Activated T-helper 1 cell treated with Interleukin-2 at 50 U/mL for 16 hours (primary cell): ENCODE results near the gene GTF2H2.
"Not testable (repeated sequence)": the region's sequence is repeated elsewhere in the genome, so short reads cannot be mapped to it uniquely, and the experiment has no call there.

Experiments used
- DNase-seq: peaks from one replicate; pipeline ENCODE4 v3.0.0-alpha.2; 2020; ENCODE audit warnings: low read depth

The GTF2H2 gene

GRCh38 chr5:71011194-71011792 is 56.2 kb downstream of the GTF2H2 start:
- no peak for DNase-seq

DNA sequence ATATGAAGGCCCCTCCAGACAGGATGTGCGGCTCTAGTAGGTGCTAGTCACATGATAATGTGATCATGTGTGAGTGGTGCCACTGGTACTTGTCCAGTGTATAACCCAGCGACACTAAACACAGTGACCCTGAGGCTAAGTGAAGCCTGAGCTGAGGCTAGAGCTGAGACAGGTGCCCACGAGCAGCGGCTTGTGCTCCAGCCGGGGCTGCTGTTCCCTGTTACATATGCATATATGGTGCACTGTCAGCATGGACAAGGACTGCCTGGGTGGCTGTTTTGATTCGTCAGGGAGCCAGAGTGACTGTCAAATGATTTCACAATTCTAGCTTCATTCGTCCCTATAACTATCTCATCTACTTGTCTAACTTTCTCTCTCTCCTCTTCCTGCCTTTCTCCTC is 60.5 kb downstream of the GTF2H2 start:
- DNase-seq = not testable (repeated sequence)
